ENCODE measurements around the gene S1PR2.
"Not testable (repeated sequence)": the region's sequence is repeated elsewhere in the genome, so short reads cannot be mapped to it uniquely, and the experiment has no call there.

The S1PR2 gene

GRCh38 chr19:10252707-10253106, 21.6 kb upstream of the S1PR2 start:
- no peak for DNase-seq

GRCh38 chr19:10251792-10252694, 20.9 kb upstream of the S1PR2 start, which contains the start of gene MRPL4:
Gene MRPL4 (plus strand): TSS chr19:10252214. CDS start chr19:10252254, 40 bp downstream.
- DNase-seq, result peak; percentile 97

- DNase-seq, result no peak
Observed at GRCh38 chr19:10246511-10246910, 15.4 kb upstream of the S1PR2 start.

GRCh38 chr19:10245189-10245939, 14.2 kb upstream of the S1PR2 start:
- no peak for DNase-seq

- DNase-seq, result no peak
Observed at GRCh38 chr19:10243606-10244005, 12.5 kb upstream of the S1PR2 start.

GRCh38 chr19:10241826-10242449, 10.8 kb upstream of the S1PR2 start:
- DNase-seq, result not testable (repeated sequence)

- DNase-seq, result no peak
Observed at GRCh38 chr19:10238172-10238783, 7.1 kb upstream of the S1PR2 start.

- no peak for DNase-seq
Observed at GRCh38 chr19:10237702-10238101, 6.6 kb upstream of the S1PR2 start.

- not testable (repeated sequence) for DNase-seq
Observed at GRCh38 chr19:10235409-10235808, 4.3 kb upstream of the S1PR2 start.

GRCh38 chr19:10235003-10235402, 3.9 kb upstream of the S1PR2 start:
- DNase-seq, result no peak

GRCh38 chr19:10233946-10234345, 2.8 kb upstream of the S1PR2 start:
- DNase-seq, result no peak

GRCh38 chr19:10231612-10232228, 589 bp upstream of the S1PR2 start:
- DNase-seq, result no peak

GRCh38 chr19:10230173-10230860, 814 bp downstream of the S1PR2 start:
- peak; percentile 46 for DNase-seq

- DNase-seq, result peak; percentile 27
Observed at GRCh38 chr19:10228920-10229319, 2.2 kb downstream of the S1PR2 start.

GRCh38 chr19:10228393-10228792, 2.7 kb downstream of the S1PR2 start:
- no peak for DNase-seq

- DNase-seq, result no peak
Observed at GRCh38 chr19:10227026-10227971, 3.8 kb downstream of the S1PR2 start.

GRCh38 chr19:10226376-10227025, 4.6 kb downstream of the S1PR2 start:
- DNase-seq, result no peak

- DNase-seq, result no peak
Observed at GRCh38 chr19:10226021-10226375, 5.1 kb downstream of the S1PR2 start.

- no peak for DNase-seq
Observed at GRCh38 chr19:10224337-10224736, 6.8 kb downstream of the S1PR2 start.
